GM23338 (cell line): ENCODE results near the gene EDN2. TPM values are rescaled to one million over a fixed set of nuclear protein-coding genes. Genes with fewer than 3 reads are reported as not detected.

ENCODE experiments used
- ATAC-seq: fragments of 200-7000 bp; cut with Tn5 transposase; 3 replicates; pipeline ENCODE4 v1.9.1; 2020
- DNase-seq: peaks from one replicate; pipeline ENCODE4 v3.0.0-alpha.2; 2015; ENCODE audit warnings: low spot score
- H2AFZ ChIP-seq: fragments of 200-600 bp; sonication (generic); 2 replicates; pipeline ENCODE4 v1.8.0; 2016; ENCODE audit warnings: antibody characterized with exemption, mild to moderate bottlenecking, moderate library complexity
- H3F3A ChIP-seq: fragments of 200-600 bp; sonication (generic); replicated peaks from 2 replicates; pipeline ENCODE4 v1.8.0; 2017; ENCODE audit warnings: antibody characterized with exemption, mixed run types, low read depth
- H3K27ac ChIP-seq: fragments of 200-600 bp; sonication (generic); 2 replicates; pipeline ENCODE4 v1.6.1; 2016; ENCODE audit warnings: low read depth
- H3K27me3 ChIP-seq: fragments of 200-600 bp; sonication (generic); 2 replicates; pipeline ENCODE4 v1.8.0; 2016; ENCODE audit warnings: mild to moderate bottlenecking, mixed run types, moderate library complexity; ENCODE audit not compliant: insufficient read depth
- H3K36me3 ChIP-seq: fragments of 200-600 bp; sonication (generic); 2 replicates; pipeline ENCODE4 v1.8.0; 2016; ENCODE audit warnings: mild to moderate bottlenecking; ENCODE audit not compliant: insufficient read depth
- H3K4me1 ChIP-seq: fragments of 200-600 bp; sonication (generic); 2 replicates; pipeline ENCODE4 v1.8.0; 2016; ENCODE audit warnings: mild to moderate bottlenecking, moderate library complexity; ENCODE audit not compliant: insufficient read depth
- H3K4me2 ChIP-seq: fragments of 200-600 bp; sonication (generic); 2 replicates; pipeline ENCODE4 v1.7.1; 2017; ENCODE audit warnings: mixed run types
- H3K4me3 ChIP-seq: fragments of 200-600 bp; sonication (generic); 2 replicates; pipeline ENCODE4 v1.6.1; 2016; ENCODE audit warnings: mixed run types
- H3K79me2 ChIP-seq: fragments of 200-600 bp; sonication (generic); replicated peaks from 2 replicates; pipeline ENCODE4 v1.8.0; 2017; ENCODE audit warnings: mild to moderate bottlenecking; ENCODE audit not compliant: insufficient read depth
- H3K9me2 ChIP-seq: fragments of 200-600 bp; sonication (generic); 2 replicates; pipeline ENCODE4 v1.8.0; 2017; ENCODE audit not compliant: insufficient read depth
- H4K20me1 ChIP-seq: fragments of 200-600 bp; sonication (generic); replicated peaks from 2 replicates; pipeline ENCODE4 v1.8.0; 2017; ENCODE audit warnings: mild to moderate bottlenecking; ENCODE audit not compliant: insufficient read depth
- H3K27ac Mint-ChIP-seq: 2 replicates; pipeline ENCODE4 v1.8.0; 2020; ENCODE audit warnings: inconsistent platforms, mild to moderate bottlenecking, moderate library complexity, mixed read lengths
- H3K27me3 Mint-ChIP-seq: 3 replicates; pipeline ENCODE4 v1.8.0; 2022; ENCODE audit warnings: low read depth, mild to moderate bottlenecking, moderate library complexity, mixed read lengths, inconsistent platforms; ENCODE audit not compliant: insufficient read depth, poor library complexity
- H3K36me3 Mint-ChIP-seq: 3 replicates; pipeline ENCODE4 v1.8.0; 2021; ENCODE audit warnings: low read depth, mild to moderate bottlenecking, inconsistent platforms, moderate library complexity, mixed read lengths
- H3K4me1 Mint-ChIP-seq: 3 replicates; pipeline ENCODE4 v1.8.0; 2020; ENCODE audit warnings: mild to moderate bottlenecking, inconsistent platforms, mixed read lengths
- H3K4me3 Mint-ChIP-seq: 3 replicates; pipeline ENCODE4 v1.8.0; 2021; ENCODE audit warnings: moderate library complexity, mild to moderate bottlenecking, inconsistent platforms, mixed read lengths
- H3K9me3 Mint-ChIP-seq: 3 replicates; pipeline ENCODE4 v1.8.0; 2020; ENCODE audit warnings: moderate library complexity, mild to moderate bottlenecking, inconsistent platforms, mixed read lengths
- CREB1 ChIP-seq: fragments of 250-450 bp; sonication (Bioruptor Pico); IDR thresholded peaks from 2 replicates; pipeline ENCODE4 v1.5.0; 2020; ENCODE audit warnings: low read depth, mild to moderate bottlenecking, moderate library complexity
- CTCF ChIP-seq, 2 experiments: fragments of 200-600 bp in 1 of 2; sonication (generic) in 1 of 2; conservative IDR thresholded peaks; 2 replicates each; pipeline versions ENCODE4 v1.5.1 to v1.6.1; 2016 to 2017; ENCODE audit warnings: antibody characterized with exemption in 2 of 2, low read depth in 2 of 2, mild to moderate bottlenecking in 2 of 2, moderate library complexity in 1 of 2
- ETS1 ChIP-seq: IDR thresholded peaks from 2 replicates; pipeline ENCODE4 v1.6.1; 2016; ENCODE audit warnings: antibody characterized with exemption
- EZH2phosphoT487 ChIP-seq: fragments of 200-600 bp; sonication (generic); IDR thresholded peaks from one replicate; pipeline ENCODE4 v1.8.1; 2018; ENCODE audit warnings: antibody characterized with exemption; ENCODE audit not compliant: unreplicated experiment
- JUNB ChIP-seq: IDR thresholded peaks from one replicate; pipeline ENCODE4 v1.6.1; 2016; ENCODE audit warnings: antibody characterized with exemption; ENCODE audit not compliant: unreplicated experiment
- NANOG ChIP-seq: IDR thresholded peaks from 2 replicates; pipeline ENCODE4 v1.6.1; 2016; ENCODE audit warnings: antibody characterized with exemption, borderline replicate concordance
- POLR2AphosphoS5 ChIP-seq: IDR thresholded peaks from 2 replicates; pipeline ENCODE4 v1.6.1; 2016; ENCODE audit warnings: antibody characterized with exemption, low read depth
- STAT1 ChIP-seq: IDR thresholded peaks from one replicate; pipeline ENCODE4 v1.6.1; 2016; ENCODE audit warnings: antibody characterized with exemption; ENCODE audit not compliant: unreplicated experiment
- ZNF114 ChIP-seq: fragments of 250-450 bp; sonication (Bioruptor Pico); IDR thresholded peaks from 2 replicates; pipeline ENCODE4 v1.5.0; 2020; ENCODE audit warnings: mild to moderate bottlenecking, moderate library complexity
- ZNF331 ChIP-seq: fragments of 250-450 bp; sonication (Bioruptor Pico); IDR thresholded peaks from 2 replicates; pipeline ENCODE4 v1.5.0; 2020; ENCODE audit warnings: low read depth, mild to moderate bottlenecking, moderate library complexity
- polyA plus RNA-seq: library from polyadenylated mRNA; unstranded; fragments of >200 nt; fragmentation: Nextera tagmentation; extraction: Ambion mirVana; gene quantifications from 2 replicates; pipeline ENCODE4 v1.2.1, GENCODE V29; 2016
- total RNA-seq: library from RNA; depleted of rRNA; stranded (reverse); fragments of >200 nt; shearing (Covaris generic); gene quantifications from 2 replicates; pipeline ENCODE4 v1.2.3, GENCODE V29; 2014

Gene EDN2
- total and polyA plus RNA-seq, 2 experiments from 2014 or later, result not detected

GRCh38 chr1:41480204-41481108 is 4.0 kb downstream of the EDN2 start:
- Mint-ChIP-seq H3K4me1 (peaks cover 17% of the 10 kb centered on the region), H3K27me3 (peaks cover 5% of the 10 kb centered on the region), H3K27ac (no peak overlapping the region), H3K9me3 (no peaks in the 10 kb centered on the region), H3K36me3 (no peaks in the 10 kb centered on the region), H3K4me3 (no peak overlapping the region)
- Histone ChIP-seq H3F3A (no peaks in the 10 kb centered on the region), H3K27ac (no peak overlapping the region), H3K9me2 (no peaks in the 10 kb centered on the region), H3K4me3 (no peak overlapping the region), H4K20me1 (no peaks in the 10 kb centered on the region), H3K79me2 (no peaks in the 10 kb centered on the region), H3K36me3 (no peaks in the 10 kb centered on the region), H2AFZ (no peak overlapping the region), H3K4me1 (no peaks in the 10 kb centered on the region; the same call in 1 of the 2 replicates), H3K27me3 (no peaks in the 10 kb centered on the region), H3K4me2 (no peak overlapping the region)
- no peak for DNase-seq
- TF ChIP-seq STAT1 (no peak), CREB1 (CRISPR knock-in tag) (no peak)
- ATAC-seq, result no peak

- no peaks in the 10 kb centered on the region for H3K36me3 Mint-ChIP-seq
- no peak overlapping the region for H3K27ac Mint-ChIP-seq
- no peaks in the 10 kb centered on the region for H3K79me2 ChIP-seq
- H3K4me1 ChIP-seq, result no peaks in the 10 kb centered on the region
- peaks cover 21% of the 10 kb centered on the region for H3K4me1 Mint-ChIP-seq
- no peaks in the 10 kb centered on the region for H3K9me3 Mint-ChIP-seq
- no peaks in the 10 kb centered on the region for H3K27me3 ChIP-seq
- DNase-seq, result no peak
- H4K20me1 ChIP-seq, result no peaks in the 10 kb centered on the region
- H2AFZ ChIP-seq, result no peak overlapping the region
- H3K27ac ChIP-seq, result no peak overlapping the region
- no peaks in the 10 kb centered on the region for H3K36me3 ChIP-seq
- no peak overlapping the region for H3K4me2 ChIP-seq
- ATAC-seq, result no peak
- no peak overlapping the region for H3K4me3 Mint-ChIP-seq
- no peak overlapping the region for H3K4me3 ChIP-seq
- no peaks in the 10 kb centered on the region for H3F3A ChIP-seq
- no peaks in the 10 kb centered on the region for H3K9me2 ChIP-seq
- peaks cover 8% of the 10 kb centered on the region for H3K27me3 Mint-ChIP-seq
- TF ChIP-seq STAT1, result no peak
- no peak for TF ChIP-seq NANOG
- TF ChIP-seq ZNF331 (CRISPR knock-in tag), result no peak
- TF ChIP-seq ETS1, result no peak
- no peak for TF ChIP-seq POLR2AphosphoS5
- no peak for TF ChIP-seq ZNF114 (CRISPR knock-in tag)
These were observed 4.7 kb downstream of the EDN2 start for GRCh38 chr1:41479808-41480160.

GRCh38 chr1:41479000-41479807 is 5.3 kb downstream of the EDN2 start:
- Histone ChIP-seq H3K4me2 (no peak overlapping the region), H3K4me3 (no peak overlapping the region), H2AFZ (no peak overlapping the region), H4K20me1 (no peaks in the 10 kb centered on the region), H3K79me2 (no peaks in the 10 kb centered on the region), H3K9me2 (no peaks in the 10 kb centered on the region), H3K4me1 (no peaks in the 10 kb centered on the region), H3K36me3 (no peaks in the 10 kb centered on the region), H3K27me3 (no peaks in the 10 kb centered on the region), H3K27ac (no peak overlapping the region), H3F3A (no peaks in the 10 kb centered on the region)
- ATAC-seq (no peak), DNase-seq (no peak)
- peaks cover 9% of the 10 kb centered on the region for H3K27me3 Mint-ChIP-seq
- H3K4me3 Mint-ChIP-seq, result no peak overlapping the region
- H3K36me3 Mint-ChIP-seq, result no peaks in the 10 kb centered on the region
- H3K9me3 Mint-ChIP-seq, result no peaks in the 10 kb centered on the region
- no peak overlapping the region for H3K27ac Mint-ChIP-seq
- H3K4me1 Mint-ChIP-seq, result peaks cover 22% of the 10 kb centered on the region
- TF ChIP-seq EZH2phosphoT487 (no peak), ZNF331 (CRISPR knock-in tag) (no peak), CREB1 (CRISPR knock-in tag) (no peak), CTCF (conservative IDR thresholded peaks at IDR 0.05; ENCODE audit: low read depth in 2 of 2) (no peak), ETS1 (no peak), JUNB (no peak)
